HuH-7 (cell line): ENCODE results near the gene PTPRN2.
"Not testable (repeated sequence)": the region's sequence is repeated elsewhere in the genome, so short reads cannot be mapped to it uniquely, and the experiment has no call there.

Experiments
- DNase-seq: peaks from one replicate; pipeline ENCODE4 v3.0.0; 2011; ENCODE audit warnings: low spot score

PTPRN2 gene

DNA sequence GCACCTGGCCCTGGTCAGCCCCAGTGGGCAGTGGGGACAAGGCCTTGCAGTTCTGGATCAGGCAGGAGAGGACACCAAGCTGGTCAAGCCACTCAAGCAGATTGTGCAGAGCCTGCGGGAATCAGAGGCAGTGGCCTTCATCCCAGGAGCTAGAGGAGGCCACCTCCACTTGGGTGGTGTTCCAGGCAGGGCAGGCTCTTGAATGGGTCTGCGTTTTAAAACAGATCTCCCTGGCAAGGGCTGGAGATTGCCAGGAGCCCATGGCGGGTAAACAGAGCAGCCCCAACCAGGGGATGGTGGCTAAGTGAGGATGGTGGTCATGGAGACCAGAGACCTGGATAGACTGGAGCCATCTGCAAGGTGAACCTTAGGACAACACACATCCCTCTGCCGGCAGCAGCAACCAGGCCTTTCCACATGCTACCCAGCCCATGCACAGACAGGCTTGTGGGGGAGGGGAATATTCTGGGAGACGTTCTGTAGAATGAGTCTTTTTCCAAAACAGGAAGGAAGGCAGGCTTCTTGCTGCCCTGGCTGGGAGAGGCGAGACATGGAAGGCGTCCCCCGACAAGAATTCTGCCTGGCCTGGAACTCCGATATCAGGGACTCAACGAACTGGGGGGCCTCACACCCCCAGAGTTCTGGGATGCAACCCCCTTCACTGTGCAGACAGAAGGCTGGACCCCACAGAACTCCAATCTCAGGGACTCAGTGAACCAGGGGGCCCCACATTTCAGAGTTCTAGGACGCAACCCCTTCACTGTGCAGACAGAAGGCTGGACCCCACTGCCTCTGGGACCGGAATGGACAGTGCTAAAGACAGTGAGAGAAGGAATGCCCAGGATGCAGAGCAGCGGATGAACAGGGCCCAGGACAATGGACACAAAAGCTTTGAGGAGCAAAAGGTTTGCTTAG is 264.8 kb downstream of the PTPRN2 start:
- no peak for DNase-seq

DNA sequence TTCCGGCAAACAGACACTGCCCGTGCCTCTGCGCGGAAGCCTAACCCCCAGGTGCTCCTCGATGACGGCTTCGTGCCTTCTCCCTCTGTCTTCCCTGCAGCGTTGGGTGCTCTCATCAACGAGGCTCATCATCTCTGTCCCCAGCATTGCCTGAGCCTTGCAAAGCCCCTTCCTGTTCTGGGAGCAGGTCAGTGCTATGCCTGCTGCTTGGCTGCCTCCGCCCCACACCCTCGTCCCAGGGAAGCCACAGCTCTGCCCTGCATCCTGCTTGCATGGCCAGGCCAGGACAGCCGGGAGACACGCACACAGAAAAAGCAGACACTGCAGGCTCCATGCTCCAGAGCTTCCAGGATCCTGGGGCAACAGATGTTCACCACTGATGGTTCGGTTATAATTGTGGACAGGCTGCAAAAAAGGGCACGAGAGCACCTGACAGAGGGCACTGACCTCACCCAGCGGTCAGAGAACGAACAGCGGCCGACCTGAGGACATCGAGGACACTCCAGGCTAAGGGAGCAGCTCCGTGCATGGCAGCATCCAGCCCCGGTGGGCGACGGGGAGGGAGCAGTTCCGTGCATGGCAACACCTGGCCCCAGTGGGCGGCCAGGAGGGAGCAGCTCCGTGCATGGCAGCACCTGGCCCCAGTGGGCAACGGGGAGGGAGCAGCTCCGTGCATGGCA is 265.5 kb downstream of the PTPRN2 start:
- DNase-seq = no peak

DNA sequence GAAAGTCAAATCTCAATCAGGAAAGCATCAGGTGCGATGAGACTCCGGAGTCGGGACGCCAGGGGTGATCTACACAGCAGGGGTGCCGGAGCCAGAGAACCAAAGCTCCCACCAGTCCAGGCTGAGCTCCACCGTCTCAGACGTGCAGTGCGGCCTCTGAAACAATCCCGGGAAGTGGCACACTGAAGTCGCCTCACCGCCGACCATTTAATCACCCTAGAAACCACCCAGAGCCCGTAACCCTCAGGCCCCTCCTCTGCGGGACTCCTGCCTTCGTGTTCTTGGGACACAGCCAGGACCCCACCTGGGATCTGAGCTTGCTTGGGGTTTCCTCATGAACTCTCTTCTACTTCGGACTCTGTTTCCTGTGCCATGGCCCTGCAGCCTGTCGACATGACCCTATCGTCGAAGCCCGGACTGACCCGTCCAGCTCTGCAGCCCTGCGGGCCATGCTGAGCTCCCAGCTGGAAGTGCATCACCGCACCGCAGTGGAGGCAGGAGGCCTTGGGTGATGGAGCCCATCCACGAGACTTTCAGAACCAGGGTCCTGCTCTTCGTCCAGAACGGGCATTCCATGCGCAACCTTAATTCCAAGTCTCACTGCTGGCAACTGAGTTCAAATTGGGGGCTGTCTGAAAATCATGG is 266.4 kb downstream of the PTPRN2 start:
- no peak for DNase-seq

GRCh38 chr7:158320328-158320727 is 267.3 kb downstream of the PTPRN2 start:
- DNase-seq = no peak

GRCh38 chr7:158318511-158318913 is 269.1 kb downstream of the PTPRN2 start:
- DNase-seq = no peak

DNA sequence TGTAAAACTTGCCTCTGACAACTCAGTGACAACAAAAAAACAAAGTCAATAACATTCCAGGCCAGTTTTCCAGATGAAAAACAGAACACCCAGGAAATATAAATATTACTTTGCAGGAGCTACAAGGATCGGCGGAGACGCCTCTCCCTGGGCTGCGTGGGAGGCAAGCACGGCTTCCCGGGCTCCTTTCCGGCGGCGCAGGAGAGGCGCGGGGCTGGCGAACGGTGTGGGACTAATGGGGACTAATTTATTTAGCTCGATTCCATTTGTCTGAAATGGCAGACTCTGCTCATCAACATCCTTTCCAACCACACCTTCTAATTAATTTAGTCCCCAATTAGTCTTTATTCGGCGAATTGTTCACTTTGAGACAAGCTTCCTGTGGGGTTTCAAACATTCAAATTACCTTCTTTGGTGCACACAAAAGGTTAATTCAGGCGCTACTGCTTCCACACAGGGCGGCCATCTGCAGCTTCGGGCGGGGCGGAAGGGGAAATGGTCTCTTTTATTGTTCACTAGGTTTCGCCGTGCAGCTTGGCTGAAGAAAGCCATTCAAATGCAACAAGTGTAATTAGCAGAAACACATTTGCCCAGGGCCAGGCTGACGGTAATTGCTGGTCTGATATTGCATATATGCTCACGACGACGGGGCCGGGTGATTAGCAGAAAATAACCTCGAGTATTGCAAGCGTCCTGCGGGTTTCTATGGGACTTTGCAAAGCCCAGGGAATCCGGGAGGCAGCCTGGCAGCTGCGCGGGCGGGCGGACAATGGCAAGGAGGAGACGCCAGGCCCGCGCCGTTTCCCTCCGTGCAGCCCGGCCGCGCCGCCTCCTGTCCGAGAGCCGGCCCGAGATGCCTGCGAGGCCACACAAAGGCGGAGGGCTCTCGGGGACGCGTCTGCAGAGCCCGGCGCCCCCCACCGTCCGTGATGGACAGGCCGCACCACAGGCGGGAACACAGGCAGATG is 270.1 kb downstream of the PTPRN2 start:
- no peak for DNase-seq

- no peak for DNase-seq
Observed at GRCh38 chr7:158316466-158317031, 271.1 kb downstream of the PTPRN2 start.

- no peak for DNase-seq
Observed at GRCh38 chr7:158315881-158316280, 271.7 kb downstream of the PTPRN2 start.

DNA sequence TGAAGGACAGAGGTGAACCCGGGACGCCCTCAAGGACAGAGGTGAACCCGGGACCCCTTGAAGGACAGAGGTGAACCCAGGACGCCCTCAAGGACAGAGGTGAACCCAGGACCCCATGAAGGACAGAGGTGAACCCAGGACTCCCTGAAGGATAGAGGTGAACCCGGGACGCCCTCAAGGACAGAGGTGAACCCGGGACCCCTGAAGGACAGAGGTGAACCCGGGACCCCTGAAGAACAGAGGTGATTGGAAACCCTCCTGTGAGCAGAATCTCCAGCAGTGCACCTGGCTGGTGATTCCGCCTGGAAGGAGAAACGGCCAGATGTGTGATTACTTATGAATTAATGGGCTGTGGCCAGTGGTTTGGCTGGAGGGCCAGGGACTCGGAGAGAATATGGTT is 272.3 kb downstream of the PTPRN2 start:
- DNase-seq = no peak

GRCh38 chr7:158314394-158314793 is 273.2 kb downstream of the PTPRN2 start:
- DNase-seq = no peak

- no peak for DNase-seq
Observed at GRCh38 chr7:158313931-158314330, 273.7 kb downstream of the PTPRN2 start.

- DNase-seq = no peak
Observed at GRCh38 chr7:158312789-158313188, 274.8 kb downstream of the PTPRN2 start.

GRCh38 chr7:158311791-158312190 is 275.8 kb downstream of the PTPRN2 start:
- DNase-seq = no peak

DNA sequence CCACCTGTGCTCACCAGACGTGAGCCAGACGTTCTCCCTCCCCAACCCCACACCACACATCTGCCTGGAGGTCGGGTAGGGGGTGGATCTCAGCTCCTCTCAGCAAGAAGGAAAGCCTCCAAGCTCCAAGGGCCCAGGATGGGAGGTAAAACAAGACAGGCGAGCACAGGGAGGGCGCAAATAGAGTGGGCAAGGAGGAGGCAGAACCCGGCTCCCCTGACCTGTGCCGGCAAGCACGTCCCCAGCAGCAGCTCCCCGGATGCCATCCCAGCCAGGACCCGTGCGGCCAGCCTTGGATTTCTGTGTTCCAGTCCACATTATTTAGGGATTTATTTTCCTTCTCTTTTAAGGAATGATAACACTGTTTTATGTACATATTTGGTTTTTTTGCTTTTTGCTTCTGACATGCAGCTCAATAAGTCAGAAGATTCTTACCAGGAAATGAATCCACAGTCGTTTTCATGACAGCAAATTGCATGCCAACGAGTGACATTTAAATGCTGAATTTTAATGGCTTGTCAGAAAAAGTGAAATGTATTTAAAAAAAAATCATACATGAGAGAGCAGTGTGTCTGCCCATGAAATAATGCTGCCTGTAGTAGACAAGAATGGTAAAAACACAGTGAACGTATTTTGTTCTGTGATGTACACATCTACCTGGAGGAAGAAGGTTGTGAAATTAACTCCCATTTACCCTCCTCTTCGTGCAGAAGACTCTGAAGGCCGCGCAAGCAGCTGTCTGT is 276.5 kb downstream of the PTPRN2 start:
- DNase-seq = no peak

DNA sequence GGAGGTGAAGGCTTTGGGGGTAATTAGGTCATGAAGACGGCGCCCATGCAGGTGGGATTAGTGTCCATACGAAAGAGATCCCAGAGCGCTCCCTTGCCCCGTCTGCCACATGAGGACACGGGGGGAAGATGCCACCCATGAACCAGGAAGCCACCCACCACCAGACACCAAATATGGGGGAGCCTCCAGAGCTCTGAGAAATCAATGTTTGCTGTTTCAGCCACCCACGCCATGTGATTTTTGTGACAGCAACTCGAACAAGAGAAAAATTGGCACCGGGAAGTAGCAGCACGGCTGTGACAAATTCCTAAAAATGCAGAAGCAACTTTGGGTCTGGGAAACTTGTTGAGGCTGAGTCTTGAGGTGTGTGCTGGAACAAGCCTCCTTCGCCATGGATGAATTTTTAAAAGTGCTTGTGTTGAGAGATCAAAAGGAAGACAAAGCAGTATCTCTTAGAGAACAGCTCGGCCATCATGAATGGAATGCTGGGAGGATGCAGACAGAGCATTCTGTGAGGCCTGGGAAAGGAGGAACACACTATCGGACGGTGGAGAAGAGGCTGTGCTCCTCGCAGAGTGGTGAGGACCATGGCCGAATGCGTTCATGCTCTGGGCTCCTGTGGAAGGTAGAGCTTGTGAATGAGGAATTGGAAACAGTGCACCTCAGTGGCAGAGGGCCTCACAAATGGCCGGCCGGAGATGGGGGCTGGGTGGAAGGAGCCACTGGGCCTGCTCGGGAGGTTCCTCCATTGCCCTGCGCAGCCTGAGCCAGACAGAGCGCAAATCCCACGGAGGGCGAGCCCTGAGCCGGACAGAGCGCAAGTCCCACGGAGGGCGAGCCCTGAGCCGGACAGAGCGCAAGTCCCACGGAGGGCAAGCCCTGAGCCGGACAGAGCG is 277.5 kb downstream of the PTPRN2 start:
- DNase-seq = no peak

- no peak for DNase-seq
Observed at GRCh38 chr7:158308001-158308400, 279.6 kb downstream of the PTPRN2 start.

- DNase-seq = not testable (repeated sequence)
Observed at GRCh38 chr7:158304072-158304471, 283.6 kb downstream of the PTPRN2 start.

GRCh38 chr7:158303121-158303520 is 284.5 kb downstream of the PTPRN2 start:
- no peak for DNase-seq

GRCh38 chr7:158302274-158303070 is 285.2 kb downstream of the PTPRN2 start:
- DNase-seq = no peak
